ENCODE results near the gene MAMLD1. TPM values are rescaled to one million over a fixed set of nuclear protein-coding genes. Genes with fewer than 3 reads are reported as not detected.

Gene MAMLD1
- total RNA-seq, 2 donors from 2014 or later = 3.4 to 5.6 TPM

DNA sequence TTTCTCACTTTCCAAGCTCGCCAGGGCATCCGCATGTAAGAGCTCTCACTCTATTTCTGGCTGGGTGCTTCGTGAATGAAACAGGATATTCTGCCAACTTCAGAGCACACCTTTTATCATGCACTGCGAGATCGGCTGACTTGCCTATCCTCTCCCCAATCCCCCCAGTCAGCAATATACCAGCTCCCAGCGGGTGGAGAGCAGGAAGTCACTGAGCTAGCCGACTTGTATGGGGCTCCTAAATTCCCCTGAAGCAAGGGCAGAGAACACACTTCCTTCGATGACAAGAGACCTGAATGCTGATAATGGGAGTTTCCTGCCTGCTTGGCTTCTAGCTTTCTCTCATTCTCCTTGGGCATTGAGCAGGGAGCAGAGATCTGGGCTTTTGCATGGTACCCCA is 33.8 kb upstream of the MAMLD1 start:
- DNase-seq (no peak), ATAC-seq (no peak)
- intact Hi-C loops (cut with DNase I) = no loop called here
- H3K36me3 ChIP-seq (replicated peaks in 1 of 2; ENCODE audit: insufficient read depth in 1 of 2, low read depth in 2 of 2) = no peaks in the 10 kb centered on the region
- TF ChIP-seq, protein P1, sequence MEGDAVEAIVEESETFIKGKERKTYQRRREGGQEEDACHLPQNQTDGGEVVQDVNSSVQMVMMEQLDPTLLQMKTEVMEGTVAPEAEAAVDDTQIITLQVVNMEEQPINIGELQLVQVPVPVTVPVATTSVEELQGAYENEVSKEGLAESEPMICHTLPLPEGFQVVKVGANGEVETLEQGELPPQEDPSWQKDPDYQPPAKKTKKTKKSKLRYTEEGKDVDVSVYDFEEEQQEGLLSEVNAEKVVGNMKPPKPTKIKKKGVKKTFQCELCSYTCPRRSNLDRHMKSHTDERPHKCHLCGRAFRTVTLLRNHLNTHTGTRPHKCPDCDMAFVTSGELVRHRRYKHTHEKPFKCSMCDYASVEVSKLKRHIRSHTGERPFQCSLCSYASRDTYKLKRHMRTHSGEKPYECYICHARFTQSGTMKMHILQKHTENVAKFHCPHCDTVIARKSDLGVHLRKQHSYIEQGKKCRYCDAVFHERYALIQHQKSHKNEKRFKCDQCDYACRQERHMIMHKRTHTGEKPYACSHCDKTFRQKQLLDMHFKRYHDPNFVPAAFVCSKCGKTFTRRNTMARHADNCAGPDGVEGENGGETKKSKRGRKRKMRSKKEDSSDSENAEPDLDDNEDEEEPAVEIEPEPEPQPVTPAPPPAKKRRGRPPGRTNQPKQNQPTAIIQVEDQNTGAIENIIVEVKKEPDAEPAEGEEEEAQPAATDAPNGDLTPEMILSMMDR (IDR thresholded peaks at IDR 0.05) = no peak
- TF ChIP-seq POLR2A (IDR thresholded peaks at IDR 0.05) = no peak
- H3K9me3 ChIP-seq = no peaks in the 10 kb centered on the region
- no peak overlapping the region for H3K4me3 ChIP-seq
- H3K27me3 ChIP-seq = no peaks in the 10 kb centered on the region
- H3K27ac ChIP-seq = no peak overlapping the region
- H3K4me1 ChIP-seq = no peaks in the 10 kb centered on the region
- WGBS, 2 donors = 74 to 93% methylated on average over 3 to 8 of the region's 8 CpGs

DNA sequence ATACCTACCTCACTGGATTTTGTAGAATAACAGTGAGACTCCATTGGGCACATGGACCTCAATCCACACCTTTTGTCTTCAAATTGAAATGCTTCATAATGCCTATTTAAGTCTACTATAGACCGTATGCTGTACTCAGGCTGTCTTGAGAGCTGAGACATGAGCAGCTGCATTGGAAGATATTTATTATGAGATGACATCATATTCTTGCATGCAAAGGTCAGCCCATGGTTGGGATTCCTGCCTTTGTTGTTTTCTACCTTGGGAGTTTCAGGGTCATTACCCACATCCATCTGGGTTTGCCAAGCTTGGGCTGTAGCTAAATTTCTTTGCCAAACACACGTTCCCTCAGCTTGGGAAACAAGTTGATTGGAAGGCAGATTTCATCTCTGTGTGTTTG is 33.2 kb upstream of the MAMLD1 start:
- intact Hi-C loops (cut with DNase I) = no loop called here

DNA sequence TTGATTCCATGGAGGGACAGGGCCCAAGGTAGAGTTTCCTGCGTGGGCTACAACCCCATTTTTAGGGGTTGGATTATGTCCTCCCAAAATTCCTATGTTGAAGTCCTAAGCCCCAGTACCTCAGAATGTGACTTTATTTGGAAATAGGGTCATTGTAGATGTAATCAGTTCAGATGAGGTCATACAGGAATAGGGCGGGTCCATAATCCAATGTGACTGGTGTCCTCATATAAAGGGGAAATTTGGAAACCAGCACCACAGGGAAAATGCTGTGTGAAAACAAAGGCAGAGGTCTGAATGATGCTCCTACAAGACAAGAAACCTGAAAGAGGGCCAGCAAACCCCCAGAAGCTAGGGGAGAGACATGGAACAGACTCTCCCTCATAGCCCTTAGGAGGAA is 31.1 kb upstream of the MAMLD1 start:
- no peak for DNase-seq
- H3K9me3 ChIP-seq = no peaks in the 10 kb centered on the region
- H3K36me3 ChIP-seq (replicated peaks in 1 of 2; ENCODE audit: insufficient read depth in 1 of 2, low read depth in 2 of 2) = no peaks in the 10 kb centered on the region
- H3K4me1 ChIP-seq = no peaks in the 10 kb centered on the region
- 94 to 100% methylated on average over 1 to 2 of the region's 2 CpGs for WGBS, 2 donors
- ATAC-seq = no peak
- TF ChIP-seq, protein P1 (IDR thresholded peaks at IDR 0.05) = no peak
- no peak for TF ChIP-seq POLR2A (IDR thresholded peaks at IDR 0.05)
- no peak overlapping the region for H3K27ac ChIP-seq
- intact Hi-C loops (cut with DNase I) = no loop called here
- no peak overlapping the region for H3K4me3 ChIP-seq
- no peaks in the 10 kb centered on the region for H3K27me3 ChIP-seq

More for the DNA sequence above, 33.2 kb upstream of the MAMLD1 start:
- TF ChIP-seq, protein P1 (IDR thresholded peaks at IDR 0.05) = no peak
- TF ChIP-seq POLR2A (IDR thresholded peaks at IDR 0.05) = no peak
- no peak overlapping the region for H3K4me3 ChIP-seq
- ATAC-seq (no peak), DNase-seq (no peak)
- no peaks in the 10 kb centered on the region for H3K27me3 ChIP-seq
- no peak overlapping the region for H3K27ac ChIP-seq
- no peaks in the 10 kb centered on the region for H3K4me1 ChIP-seq
- H3K36me3 ChIP-seq (replicated peaks in 1 of 2; ENCODE audit: insufficient read depth in 1 of 2, low read depth in 2 of 2) = no peaks in the 10 kb centered on the region
- H3K9me3 ChIP-seq = no peaks in the 10 kb centered on the region
- 72 to 80% methylated on average over 1 to 2 of the region's 2 CpGs for WGBS, 2 donors

DNA sequence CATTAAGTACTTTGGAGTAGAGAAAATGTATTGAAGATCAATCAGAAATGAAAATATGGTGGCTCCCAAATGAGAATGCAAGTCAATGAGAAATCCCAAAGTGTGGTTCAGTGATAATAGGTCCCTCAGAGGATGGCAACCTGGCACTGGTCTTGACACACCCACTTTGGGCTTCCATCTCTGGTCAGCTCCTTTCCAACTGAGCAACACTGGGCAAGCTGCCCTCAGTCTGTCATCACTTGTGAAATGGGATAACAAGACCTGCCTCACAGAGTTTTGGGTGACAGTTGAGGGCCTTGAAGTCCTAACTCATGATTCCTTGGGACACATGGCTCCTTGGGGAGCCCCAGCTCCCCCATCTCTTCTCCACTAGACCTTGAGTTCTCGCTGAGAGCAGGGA is 29.0 kb upstream of the MAMLD1 start:
- H3K27me3 ChIP-seq = no peaks in the 10 kb centered on the region
- ATAC-seq (no peak), DNase-seq (no peak)
- H3K4me1 ChIP-seq = no peaks in the 10 kb centered on the region
- no peak overlapping the region for H3K27ac ChIP-seq
- TF ChIP-seq, protein P1 (IDR thresholded peaks at IDR 0.05) = no peak
- TF ChIP-seq POLR2A (IDR thresholded peaks at IDR 0.05) = no peak
- no peaks in the 10 kb centered on the region for H3K9me3 ChIP-seq
- H3K4me3 ChIP-seq = no peak overlapping the region
- intact Hi-C loops (cut with DNase I) = no loop called here
- no peaks in the 10 kb centered on the region for H3K36me3 ChIP-seq (replicated peaks in 1 of 2; ENCODE audit: insufficient read depth in 1 of 2, low read depth in 2 of 2)
- 100% methylated on average over 1 of the region's 1 CpG; no CpG with 5 or more reads in 1 of the 2 donors for WGBS, 2 donors

DNA sequence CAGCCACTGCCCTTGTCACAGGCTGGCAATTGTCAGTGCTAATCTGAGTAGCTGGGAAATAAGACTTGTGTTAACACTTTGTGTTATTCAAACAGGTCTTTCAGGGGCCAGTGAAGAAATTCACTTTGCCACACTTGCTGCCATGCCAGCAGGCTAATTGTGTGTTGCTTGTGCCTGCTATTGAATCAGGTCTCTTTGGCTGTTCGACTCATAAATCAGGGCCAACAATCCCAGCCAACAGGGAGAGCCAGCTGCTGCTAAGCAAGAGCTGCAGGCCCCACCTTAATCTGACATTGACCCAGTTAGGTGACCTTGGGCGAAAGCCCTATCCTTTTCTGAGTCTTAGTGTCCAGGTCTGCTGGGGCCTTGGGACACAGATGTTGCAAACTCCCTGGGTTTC is 28.1 kb upstream of the MAMLD1 start:
- DNase-seq (no peak), ATAC-seq (no peak)
- Histone ChIP-seq H3K9me3 (no peaks in the 10 kb centered on the region), H3K4me1 (no peaks in the 10 kb centered on the region), H3K4me3 (no peak overlapping the region), H3K27ac (no peak overlapping the region), H3K27me3 (no peaks in the 10 kb centered on the region), H3K36me3 (replicated peaks in 1 of 2; ENCODE audit: insufficient read depth in 1 of 2, low read depth in 2 of 2) (no peaks in the 10 kb centered on the region)
- 10 to 23% methylated on average over 2 of the region's 2 CpGs for WGBS, 2 donors
- TF ChIP-seq, protein P1 (IDR thresholded peaks at IDR 0.05) = no peak
- TF ChIP-seq POLR2A (IDR thresholded peaks at IDR 0.05) = no peak
- intact Hi-C loops (cut with DNase I) = no loop called here

Measured in body of pancreas (tissue), 4 donors.